ENCODE measurements around the gene SMIM13.

- no peak for TF ChIP-seq CTCF (optimal IDR thresholded peaks at IDR 0.05 in 1 of 3, IDR thresholded peaks at IDR 0.05 in 1 of 3, conservative IDR thresholded peaks at IDR 0.05 in 1 of 3; ENCODE audit: extremely low read depth in 1 of 3, insufficient read depth in 2 of 3, low read length in 3 of 3)
- TF ChIP-seq EZH2 (IDR thresholded peaks at IDR 0.05; ENCODE audit: low read length) = no peak
Observed at GRCh38 chr6:11161031-11161956, 67.7 kb downstream of the SMIM13 start.

Data from keratinocyte (primary cell).